ENCODE measurements around the gene NPPA.

- TF ChIP-seq CTCF (IDR thresholded peaks at IDR 0.05) (no peak), EP300 (IDR thresholded peaks at IDR 0.05) (no peak), POLR2A (IDR thresholded peaks at IDR 0.05) (no peak), POLR2AphosphoS5 (IDR thresholded peaks at IDR 0.05) (no peak)
Measured at GRCh38 chr1:11888877-11889208, 41.3 kb upstream of the NPPA start.

Data from stomach (tissue), 4 donors.